Stimulated activated CD8-positive, alpha-beta memory T cell treated with anti-CD3 and anti-CD28 coated beads, Interleukin-4, amount 100 ng/mL, for 4 hours (primary cell): ENCODE results near the gene RASAL1.
"Not testable (repeated sequence)": the region's sequence is repeated elsewhere in the genome, so short reads cannot be mapped to it uniquely, and the experiment has no call there.

Experiments used
- DNase-seq, 2 donors: peaks; one replicate each; pipeline ENCODE4 v3.0.0-alpha.2; 2020; ENCODE audit warnings: low read depth in 2 of 2, low spot score in 1 of 2

Gene RASAL1

DNA sequence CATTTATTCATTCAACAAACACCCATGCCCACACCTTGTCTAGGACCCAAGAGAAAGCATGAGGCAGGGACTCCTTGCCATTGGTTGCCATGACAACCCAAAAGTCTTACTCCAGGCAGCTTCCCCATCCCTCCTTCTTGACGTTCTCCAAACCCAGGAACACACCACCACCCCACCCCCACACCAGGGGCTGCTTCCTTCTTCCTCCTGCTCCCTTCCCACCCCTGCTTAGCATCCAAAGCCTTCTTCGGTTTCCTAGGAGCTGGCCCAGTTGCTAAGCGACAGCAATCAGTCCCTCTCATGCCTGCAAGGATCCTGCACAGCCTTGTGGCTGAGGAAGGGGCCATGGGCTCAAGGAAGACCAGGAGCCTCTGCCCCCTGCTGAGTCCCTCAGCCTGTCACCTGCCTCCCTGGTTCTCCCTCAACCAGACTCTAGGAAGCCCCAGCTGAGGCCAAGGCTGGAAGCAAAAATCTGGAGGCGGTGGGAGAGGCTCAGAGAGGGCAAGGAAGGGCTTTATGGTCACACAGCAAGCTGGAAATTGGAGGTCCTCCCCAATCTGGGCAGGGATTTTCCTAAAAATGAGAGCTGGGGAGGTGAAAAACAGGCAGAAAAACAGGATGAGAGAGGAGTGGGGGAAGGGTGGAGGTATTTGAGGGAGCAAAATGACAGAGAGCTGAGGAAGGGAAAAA is 15.4 kb downstream of the RASAL1 start:
- DNase-seq, result no peak

DNA sequence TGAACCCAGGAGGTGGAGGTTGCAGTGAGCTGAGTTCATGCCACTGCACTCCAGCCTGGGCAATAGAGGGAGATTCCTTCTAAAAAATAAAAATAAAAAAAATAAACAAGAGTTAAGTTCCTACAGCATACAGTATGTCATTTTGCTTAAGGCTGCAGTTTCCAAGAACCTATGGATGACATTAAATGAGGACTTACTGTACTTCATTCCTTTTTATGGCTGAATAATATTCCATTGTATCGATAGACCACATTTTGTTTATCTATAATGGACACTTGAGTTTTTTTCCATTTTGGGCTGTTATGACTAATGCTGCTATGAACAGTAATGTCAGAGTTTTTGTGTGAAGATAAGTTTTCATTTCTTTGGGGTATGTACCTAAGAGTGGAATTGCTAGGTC is 17.4 kb downstream of the RASAL1 start:
- no peak for DNase-seq

DNA sequence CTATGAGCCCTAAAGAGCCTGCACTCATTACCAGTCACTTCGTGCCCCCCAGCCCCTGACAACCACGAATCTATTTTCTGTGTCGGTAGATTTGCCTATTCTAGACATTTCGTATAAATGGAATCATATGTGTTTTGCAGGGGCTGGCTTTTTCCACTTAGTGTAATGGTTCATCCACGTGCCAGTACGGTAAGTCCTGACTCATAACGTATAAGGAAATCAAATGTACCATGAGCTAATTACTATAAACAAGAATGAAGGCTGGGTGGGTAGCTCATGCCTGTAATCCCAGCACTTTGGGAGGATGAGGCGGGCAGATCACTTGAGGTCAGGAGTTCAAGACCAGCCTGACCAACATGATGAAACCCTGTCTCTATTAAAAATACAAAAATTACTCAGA is 17.9 kb downstream of the RASAL1 start:
- DNase-seq, result not testable (repeated sequence)

DNA sequence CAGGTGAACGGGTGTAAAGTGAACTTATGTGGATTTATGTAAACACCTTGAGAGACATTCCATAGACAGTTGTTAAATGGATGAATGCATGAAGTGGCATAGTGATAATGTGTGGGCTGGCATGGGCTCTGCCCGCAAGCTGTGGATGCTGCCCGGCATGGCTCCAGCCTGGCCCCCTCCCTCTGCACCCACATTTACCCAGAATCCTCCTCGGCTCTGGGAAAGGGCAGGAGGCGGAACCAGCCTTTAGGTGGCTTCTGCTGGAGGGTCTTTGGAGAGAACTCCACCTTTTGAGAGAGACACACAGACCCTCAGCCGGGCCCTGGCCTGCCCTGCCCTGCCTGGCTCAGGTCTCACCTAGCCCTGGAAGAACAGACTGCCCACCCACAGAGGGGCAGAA is 18.7 kb downstream of the RASAL1 start:
- DNase-seq, result no peak

DNA sequence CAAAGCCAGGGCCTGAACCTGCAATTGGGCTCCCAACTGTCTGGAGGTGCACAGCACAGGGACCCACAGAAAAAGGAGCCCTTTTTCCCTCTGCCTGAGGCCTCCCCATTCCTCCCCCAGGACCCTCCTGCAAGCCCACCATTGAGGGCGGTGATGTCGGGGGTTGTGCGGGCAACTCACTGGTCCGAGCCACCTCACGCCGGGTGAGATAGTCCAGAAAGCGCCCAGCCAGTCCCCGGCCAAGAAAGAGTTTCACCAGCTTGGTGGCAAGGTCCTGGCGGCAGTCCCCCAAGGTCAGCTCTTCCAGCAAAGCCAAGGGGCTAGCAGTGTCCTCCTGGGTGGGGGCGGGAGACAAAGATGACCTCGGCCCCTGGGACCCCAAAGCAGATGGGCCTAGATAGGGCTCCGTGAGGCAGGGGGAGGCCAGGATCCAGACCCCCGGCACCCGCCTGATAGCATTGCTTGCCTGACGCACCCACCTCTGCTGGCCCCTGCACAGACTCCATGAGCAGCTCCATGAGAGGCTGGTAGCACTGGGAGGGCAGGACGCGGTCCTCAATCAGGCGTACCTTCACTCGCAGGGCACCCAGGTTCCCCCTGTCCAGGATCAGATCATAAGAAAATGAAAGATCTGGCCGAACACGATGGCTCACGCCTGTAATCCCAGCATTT is 20.0 kb downstream of the RASAL1 start:
- no peak for DNase-seq

DNA sequence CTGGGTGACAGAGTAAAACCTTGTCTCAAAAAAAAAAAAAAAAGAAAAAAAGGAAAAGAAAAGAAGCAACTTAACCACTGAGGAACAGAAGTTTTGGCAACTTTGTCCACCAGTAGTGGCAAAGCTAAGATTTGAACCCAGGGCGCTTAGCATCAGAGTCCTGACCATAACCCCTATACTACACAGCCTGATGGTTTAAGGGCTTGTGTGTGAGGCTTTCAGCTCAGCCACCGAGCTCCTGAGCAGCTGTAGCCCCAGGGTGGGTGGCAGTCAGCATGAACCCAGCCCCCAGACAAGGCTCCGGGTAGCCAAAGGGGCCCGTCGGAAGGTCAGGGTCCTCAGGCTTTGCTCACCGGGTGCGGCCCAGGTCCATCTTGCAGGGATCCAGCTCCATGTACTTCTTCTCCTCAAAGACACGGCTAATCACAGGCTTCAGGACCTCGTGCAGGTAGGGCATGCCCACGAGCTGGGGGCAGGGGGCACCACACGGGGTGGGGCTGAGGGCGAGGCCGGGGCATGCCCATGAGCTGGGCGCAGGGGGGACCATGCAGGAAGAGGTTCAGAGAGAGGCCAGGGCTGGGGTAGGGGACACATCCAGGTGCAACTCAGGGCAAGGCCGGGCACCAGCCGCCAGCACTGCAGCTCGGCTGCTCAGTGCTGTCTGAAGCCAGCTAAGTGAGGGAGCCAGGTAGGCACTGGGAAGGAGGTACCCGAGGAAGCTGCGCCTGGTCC is 20.9 kb downstream of the RASAL1 start:
- DNase-seq, result no peak

DNA sequence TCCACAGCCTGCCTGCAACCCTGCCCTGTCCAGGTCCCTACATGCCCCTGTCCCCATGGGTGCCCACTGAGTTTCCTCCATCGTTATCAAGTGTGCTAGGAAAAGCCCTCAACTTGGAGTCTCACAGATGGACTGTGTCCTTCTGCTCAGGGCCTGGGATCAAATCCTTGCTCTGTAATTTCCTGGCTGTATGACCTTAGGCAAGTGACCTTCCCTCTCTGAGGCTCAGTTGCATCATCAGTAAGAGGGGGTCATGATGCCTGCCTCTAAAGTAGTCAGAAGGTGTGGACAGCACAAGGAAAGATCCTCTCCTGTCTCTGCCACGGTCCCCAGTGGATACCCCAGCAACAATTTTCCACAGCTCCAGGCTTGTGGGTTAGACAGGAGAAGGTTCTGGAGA is 22.2 kb downstream of the RASAL1 start:
- no peak for DNase-seq

DNA sequence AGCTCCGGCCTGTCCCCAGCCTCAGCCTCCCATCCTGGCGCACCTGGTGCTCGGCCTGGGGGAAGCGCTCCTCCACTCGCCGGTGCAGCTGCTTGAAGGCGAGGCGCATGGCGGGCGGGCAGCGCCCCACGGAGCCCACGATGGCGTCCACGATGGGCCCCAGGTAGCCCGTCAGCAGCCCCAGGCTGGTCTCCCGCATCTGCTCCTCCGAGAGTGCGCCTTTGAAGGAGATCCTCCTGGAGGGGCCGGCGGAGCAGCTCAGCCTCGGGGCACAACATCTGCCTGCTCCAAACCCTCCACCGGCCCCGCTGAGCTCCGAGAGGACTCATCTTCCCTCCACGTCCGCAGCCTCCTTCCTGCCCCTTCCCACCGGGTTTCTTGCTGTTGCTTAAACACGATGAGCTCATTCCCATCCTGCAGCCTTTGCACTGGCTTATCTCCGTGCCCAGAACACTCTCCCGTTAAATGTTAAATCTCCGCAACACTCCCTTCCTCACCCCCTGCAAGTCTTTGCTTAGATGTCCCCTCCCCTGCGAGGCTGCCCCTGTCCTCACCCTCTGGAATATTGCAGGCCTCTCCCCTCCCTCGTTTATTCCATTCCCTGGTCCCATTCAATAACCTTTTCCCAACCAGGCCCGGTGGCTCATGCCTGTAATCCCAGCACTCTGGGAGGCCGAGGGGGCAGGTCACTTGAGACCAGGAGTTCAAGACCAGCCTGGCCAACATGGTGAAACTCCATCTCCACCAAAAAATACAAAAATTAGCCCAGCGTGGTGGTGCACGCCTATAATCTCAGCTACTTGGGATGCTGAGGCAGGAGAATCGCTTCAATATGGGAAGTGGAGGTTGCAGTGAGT is 23.3 kb downstream of the RASAL1 start:
- DNase-seq, result no peak

DNA sequence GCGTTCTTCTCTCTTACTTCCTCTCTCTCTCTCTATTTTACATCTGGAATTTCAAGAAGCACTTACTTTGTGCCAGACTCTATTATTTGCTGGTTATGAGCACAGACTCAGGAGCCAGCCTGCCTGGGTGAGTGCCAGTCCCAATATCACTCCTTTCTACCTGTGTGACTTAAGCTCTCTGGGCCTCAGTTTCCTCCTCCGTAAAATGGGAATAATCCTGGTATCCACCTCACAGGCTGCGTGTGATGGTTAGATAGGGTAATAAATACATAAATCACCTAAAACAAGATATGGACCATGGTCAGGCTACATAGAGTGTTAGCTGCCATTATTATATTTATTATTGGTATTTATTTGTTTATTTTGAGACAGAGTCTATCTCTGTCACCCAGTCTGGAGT is 24.3 kb downstream of the RASAL1 start:
- no peak for DNase-seq

DNA sequence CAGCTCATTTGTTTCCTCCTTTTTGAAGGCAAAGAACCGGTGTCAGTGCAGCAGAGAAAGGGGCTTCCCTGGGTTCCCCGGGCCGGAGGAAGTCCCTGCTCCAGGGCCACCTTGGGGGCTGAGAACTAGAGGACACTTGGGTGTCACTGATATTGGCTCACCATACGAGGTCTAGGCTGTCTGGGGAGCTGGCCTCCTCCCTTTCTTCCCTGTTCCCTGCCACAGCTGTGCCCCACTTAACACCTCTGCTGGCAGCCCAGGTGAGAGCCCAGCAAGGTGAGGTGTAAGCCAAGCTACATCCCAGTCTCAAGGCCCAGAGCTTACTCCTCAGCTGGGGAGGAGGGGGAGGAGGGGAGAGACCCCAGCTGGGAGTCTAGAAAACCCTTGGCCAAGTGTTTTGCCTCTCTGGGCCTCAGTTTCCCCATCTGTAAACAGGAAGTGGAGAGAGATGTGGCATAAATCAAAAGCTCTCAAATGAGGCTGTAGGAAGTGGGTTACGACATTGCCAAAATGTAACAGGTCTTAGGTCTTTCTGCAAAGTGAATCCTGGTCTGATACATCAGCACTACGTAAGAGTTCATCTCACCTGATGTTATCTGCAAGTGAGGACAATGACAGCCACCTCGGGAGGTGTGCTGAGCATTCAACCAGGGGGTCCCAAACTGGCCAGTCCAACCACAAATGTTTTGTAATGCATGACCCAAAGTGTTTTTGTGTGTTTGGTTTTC is 25.5 kb downstream of the RASAL1 start:
- DNase-seq, result no peak

DNA sequence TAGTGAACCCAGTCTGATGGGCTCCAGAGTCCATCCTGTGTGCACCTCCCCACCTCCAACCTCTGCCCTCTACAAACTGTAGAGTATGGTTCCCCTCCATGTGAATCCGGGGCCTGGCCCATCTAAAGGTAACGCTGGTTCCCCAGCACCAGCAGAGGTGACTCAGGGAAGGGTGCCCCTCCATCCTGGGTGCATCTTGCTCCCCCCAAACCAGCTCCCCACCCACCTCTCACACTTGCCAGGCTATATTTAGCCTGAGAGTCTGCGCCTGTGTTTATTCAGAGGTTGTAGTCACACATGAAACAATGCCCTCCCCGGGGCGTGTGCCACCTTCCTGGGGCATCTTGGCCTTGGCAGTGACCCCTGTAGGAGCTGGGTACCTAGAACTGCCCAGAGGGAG is 26.2 kb downstream of the RASAL1 start:
- DNase-seq, result no peak

DNA sequence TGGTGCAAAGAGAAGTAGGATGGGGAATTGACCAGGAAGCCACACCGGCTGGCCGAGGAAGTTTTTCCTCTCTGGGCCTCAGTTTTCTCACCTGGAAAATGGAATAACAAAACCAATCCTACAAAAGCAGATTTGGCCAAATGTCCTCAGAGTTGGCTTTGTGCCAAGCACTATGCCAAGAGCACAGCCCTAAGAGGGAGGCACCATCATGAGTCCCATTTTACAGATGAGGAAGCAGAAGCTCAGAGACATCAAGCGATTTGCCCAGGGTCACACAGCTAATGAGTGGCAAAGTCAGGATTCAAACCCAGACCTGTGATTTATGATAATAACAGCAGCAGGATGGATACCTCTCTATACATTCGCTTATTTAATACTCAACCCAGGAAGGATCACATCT is 27.3 kb downstream of the RASAL1 start:
- no peak for DNase-seq

DNA sequence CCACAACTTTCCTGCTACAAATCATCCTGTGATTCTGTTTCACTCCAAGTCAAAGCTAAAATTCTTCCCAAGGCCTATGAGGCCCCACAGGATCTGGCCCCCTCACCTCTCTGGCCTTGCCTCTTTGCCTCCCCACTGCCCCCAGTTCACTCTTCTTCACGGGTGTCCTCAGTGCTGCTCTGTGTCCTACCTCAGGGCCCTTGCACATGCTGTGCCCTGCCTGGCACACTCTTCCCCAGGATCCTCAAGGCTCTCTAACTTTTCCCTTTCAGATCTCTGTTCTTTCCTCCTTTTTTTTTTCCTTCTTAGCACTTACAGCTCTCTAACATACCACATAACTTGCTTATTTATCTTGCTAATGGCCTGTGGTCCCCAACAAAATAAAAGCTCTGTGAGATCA is 29.2 kb downstream of the RASAL1 start:
- DNase-seq, result no peak

DNA sequence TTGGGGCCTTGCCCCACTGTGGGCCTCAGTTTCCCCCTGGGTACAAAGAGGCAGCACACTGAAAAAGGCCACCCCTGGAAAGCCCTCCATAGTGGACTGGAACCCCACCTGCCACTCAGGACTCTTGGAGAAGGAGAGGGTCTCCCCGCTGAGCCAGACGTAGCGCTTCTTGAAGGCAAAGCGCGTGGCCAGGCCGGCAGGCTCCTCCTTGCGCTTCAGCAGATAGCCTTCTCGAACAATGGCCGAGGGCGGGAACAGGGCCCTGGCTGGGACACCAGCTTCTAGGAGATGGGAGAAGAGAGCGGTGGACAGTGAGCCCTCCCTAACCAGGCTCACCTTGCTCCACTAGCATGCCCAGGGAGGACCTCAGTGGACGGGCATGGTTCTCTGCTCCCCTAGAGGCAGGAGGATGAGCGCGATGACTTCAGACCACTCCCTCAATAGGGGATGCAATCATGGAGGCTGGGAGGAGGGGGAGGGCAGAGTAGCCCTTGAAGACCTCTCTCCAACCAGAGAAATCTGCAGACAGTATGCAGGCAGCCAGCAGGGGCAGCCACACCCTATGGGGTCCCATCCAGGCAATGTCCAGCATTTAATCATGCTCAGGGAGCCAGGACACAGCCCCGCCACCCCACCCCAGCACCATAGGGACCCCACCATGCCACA is 29.8 kb downstream of the RASAL1 start:
- DNase-seq, result no peak

DNA sequence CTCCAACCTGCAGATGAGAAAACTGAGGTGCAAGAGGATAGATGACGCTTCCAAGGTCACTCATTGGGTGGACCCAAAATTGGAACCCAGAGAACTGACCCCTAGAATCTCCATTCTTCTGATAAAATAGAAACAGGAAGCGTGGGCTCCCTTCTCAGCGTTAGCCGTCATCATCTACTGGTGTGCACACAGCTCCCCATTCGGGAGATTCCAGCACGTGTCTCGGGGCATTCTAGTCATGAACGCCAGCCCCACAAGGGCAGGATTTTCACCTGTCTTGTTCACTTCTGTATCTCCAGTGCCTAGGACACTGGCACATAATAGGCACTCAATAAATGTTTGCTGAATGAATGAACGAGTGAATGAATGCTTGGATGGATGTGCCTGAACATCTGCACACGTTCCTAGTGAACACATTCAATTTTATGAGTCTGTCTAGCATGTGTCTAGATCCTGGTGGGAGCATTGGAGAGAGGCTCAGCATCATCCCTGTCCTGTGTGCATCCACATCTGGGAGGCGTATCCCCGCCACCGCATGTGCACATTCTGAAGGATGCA is 30.5 kb downstream of the RASAL1 start:
- no peak for DNase-seq

DNA sequence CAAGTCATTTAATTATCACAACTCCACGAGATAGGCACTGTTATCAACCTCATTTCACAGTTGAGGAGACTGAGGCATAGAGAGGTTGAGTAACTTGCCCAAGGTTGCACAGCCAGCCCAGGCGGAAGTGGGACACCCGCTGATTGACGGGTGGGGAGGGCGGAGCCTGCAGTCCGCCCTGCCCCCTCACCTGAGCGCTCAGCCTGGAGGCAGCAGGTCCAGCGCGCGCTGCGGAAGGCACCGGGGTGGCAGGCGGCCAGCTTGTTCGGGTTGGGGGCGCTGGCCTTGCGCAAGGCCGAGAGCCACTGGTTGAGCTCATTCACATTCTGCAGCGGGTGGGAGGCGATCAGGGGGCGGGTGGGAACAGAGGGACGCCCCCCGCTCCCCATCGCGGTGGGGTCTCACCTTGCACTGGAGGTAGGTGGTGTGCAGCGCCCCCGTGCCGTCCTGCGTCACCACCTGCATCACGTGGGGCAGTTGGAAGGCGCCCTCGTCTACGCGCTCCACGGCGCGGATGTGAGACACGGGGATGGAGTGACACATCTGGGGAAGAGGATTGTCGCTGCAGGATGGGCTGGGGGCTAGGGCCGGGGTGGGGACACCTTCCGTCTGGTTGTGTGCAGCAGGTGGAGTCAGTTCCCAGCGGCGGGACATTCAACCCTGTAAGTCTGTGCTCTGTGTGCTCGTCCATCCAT is 31.7 kb downstream of the RASAL1 start:
- no peak for DNase-seq

DNA sequence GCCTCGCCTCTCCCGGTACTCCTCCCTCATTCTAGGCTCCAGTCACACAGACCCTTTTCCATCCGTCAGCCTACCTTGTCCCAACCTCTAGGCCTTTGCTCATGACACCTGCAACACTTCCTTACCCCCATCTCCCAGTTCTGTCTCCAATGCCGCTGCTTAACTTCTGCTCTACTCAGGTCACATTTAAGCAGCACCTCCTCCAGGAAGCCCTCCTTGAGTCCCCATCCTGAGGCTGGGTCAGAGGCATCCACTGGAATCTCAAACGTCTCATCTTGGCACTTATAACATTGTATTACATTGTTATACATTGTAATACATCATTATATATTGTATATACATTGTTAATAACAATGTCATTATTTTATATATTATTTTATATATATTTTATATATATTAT is 32.8 kb downstream of the RASAL1 start:
- DNase-seq, result no peak

DNA sequence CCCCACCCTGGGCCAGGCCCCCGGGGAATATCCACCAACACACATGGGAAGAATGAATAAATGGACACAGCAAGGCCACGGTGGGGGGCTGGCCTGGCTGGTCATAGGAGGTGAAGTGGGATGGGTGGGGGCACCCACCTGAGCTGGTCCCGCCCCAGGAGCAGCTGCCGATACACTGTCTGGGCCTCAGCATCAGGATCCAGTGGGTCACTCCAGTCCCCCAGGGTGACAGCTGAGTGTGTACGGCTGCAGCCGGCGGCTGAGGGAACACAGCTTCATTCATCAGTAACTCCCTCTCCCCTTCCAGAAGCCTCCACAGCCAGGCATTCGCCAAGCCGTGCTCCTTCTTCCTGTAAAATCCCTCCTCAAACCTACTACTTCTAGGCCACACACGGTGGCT is 33.8 kb downstream of the RASAL1 start:
- DNase-seq, result no peak

DNA sequence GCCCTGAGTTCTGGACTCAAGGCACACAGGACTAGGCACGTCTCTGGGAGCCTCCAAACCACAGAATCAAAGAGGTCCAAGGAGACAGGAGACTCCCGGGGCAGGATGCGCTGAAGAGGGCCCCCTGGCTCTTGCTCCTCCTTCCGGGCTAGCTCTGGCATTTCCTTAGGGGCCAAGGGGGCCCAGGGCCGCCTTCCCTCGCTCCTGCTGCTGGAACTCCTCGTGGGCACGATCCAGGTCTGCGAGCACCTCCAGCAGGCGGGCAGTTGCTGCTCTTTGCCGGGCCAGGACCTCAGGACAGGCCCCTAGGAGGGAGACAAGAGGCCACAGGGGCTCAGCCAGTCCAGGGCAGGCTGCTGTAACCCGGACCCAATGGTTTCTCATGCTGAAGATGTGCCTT is 35.8 kb downstream of the RASAL1 start:
- no peak for DNase-seq
